Activated naive CD8-positive, alpha-beta T cell treated with anti-CD3 and anti-CD28 coated beads, Interleukin-2, amount 50 U/mL, for 16 hours (primary cell): ENCODE measurements around the gene ERICH6B.

Experiments used
- DNase-seq: peaks from one replicate; pipeline ENCODE4 v3.0.0-alpha.2; 2020; ENCODE audit warnings: low read depth, low spot score

Gene ERICH6B

DNA sequence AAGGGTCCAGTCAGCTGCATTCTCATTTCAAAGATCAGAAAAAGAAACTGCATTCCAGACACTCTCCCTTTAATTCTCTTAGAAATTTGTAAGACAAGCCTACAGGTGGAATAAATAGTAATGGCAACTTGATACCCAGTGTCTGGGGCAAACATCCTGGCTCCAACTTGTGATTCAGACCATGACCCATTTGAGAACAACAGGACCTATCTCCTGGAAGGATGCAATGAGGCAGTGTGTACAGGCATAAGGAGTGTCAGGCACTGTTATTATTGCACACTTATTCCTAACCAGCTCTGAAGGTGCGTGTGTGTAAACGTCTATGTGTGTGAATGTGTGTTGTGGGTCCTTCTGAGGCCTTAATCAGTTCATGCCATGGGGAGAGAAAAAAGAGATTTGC is 13.9 kb downstream of the ERICH6B start:
- DNase-seq: no peak

GRCh38 chr13:45598597-45598996 is 16.9 kb downstream of the ERICH6B start:
- no peak for DNase-seq

DNA sequence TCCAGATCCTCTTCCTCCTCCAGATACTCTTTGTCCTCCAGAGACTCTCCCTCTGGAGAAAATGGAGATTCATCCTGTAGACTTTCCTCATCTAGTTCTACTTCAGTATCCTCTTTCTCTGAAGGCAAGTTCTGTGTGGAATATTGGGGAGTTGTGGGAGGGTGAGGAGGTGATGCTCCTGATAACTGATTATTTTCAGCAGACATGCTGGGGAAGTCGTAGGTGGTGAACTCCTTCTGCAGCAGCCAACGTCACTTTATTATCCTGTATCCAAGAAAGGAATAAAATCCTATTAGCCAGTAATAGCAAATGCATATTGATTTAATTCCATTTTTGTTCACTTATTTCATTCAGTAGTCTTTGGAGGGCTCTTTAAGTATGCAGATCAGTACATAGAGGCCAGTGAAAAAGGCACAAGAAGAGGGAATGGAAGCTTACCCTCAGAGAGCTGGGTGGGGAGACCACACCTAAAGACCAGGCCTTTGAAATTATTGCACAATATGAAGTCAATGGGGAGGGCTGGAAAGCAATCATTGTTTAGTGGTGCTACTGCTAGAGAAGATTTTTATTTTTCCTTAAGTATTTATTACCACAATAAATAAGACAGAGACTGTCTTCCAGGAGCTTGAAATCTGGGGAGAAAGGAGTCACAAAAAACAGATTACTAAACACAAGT is 18.6 kb downstream of the ERICH6B start:
- DNase-seq: no peak

DNA sequence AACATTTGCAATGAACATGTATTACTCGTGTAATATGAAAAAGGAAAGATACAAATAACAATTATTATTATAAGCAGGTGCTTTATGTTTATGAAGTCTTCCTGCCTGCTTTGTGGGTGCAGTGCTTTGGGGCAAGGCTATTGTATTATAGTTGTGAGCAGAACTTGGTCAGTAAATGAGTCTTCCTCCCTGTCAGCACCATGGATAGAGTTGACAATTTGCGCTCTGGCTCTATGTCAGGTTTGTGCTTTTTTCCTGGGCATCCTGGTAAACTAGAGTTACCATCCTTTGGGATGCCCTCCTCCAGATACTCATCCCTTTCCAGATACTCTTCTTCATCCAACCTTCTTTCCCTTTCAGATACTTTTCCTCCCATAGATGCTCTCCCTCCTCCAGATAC is 19.6 kb downstream of the ERICH6B start:
- DNase-seq: no peak

DNA sequence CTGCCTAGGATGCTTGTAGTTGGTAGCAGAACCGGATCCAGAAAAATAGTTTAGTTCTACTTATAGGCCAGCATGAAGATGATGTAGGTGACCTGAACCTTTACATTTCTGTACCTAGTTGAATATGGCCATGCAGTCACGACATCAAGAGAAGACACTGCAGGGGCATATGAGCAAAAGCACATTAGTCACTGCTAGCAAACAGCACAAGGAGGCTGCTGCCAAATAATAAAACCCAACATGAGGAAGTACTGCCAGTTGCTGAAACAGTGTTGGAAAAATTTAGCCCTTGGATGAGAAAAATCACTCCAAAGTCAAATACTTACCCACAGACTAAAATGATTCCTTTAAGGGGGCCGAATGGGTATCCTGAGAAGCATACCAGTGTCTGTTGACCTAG is 20.8 kb downstream of the ERICH6B start:
- DNase-seq: no peak

DNA sequence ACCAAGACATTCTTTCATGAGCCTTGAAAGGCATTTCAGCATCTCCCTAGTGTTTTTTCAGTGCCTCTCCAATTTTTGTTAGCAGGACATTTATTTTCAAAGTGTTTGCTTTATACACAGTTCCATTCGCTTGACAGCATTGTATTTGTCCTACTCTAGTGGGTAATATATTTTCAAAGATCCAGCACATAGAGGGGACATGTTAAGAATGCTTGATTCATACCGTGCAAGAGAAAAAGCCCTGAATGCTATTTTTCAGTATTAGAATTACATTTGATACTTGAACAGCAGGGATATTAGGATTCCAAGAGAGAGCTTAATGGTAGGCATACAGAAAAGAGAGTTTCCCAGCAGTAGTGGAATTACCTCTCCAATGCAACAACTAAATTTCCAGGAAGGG is 21.3 kb downstream of the ERICH6B start:
- no peak for DNase-seq

GRCh38 chr13:45592758-45593157 is 22.8 kb downstream of the ERICH6B start:
- DNase-seq: no peak

GRCh38 chr13:45590066-45590465 is 25.5 kb downstream of the ERICH6B start:
- no peak for DNase-seq

DNA sequence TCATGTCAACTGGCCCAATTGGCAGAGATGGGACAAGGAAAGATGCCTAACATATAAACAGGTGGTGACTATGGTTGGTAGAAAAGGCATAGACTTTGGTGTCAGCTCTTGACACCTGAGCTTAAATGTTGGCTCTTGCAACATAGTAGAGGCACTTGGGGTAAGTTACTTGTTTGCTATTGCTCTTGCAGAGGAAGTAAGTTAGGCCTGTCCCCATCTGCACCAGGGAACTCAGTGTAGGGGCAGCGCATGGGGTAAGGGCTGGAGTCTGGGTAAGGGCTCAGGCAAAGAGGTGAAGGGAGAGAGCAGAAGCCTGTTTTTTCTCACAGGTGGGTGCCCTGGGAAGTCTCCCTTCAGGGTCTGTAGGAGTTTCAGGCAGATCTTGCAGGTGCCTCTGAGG is 27.6 kb downstream of the ERICH6B start:
- DNase-seq: no peak

DNA sequence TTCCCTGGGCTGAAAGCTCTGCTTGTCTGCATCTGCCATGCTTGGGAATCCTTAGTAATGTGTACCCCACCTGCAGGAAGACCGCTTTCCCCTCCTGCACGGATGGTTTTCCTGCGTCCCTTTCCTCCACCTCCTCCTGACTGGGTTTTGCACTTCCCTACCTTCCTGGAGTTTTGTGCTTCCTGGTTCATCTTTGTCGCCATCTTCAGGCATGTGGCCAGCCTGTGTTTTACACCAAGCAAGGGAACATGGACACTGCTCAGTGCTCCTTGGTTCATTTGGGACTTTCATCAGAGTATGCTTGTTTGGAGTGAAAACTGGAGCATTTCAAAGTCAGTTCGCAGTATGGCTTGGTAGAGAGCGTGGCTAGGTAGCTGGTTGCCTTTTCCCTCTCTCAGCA is 30.7 kb downstream of the ERICH6B start:
- no peak for DNase-seq

DNA sequence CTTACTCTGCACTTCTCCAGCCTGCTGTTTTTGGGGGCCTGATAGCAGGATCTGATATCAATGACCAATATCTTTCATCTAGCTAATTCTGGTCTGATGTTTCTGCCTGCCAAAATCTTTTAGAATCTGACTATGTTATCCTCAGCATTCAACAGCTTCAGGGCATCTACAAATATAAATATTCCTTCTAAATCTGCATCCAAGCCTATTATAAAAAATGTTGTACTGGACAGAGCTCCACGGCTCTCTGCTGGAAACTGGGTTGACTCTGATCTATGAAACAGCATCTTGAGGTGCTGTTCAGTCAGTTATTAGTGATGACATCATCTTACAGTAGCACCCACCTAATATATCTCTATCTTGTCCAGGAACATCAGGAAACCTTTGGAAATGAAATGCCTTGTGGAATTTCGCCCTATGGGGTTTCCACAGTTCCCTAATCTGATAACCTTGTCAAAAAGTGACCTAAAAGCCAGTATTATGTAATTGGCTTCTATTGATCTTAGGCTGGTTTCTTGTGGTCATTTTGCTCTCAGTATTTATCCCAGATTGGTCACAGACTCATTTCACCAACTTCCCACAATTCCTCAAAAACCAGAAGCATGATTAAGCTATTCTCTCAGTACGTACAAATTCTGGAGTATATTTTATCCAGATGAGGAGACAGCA is 33.0 kb downstream of the ERICH6B start:
- DNase-seq: no peak

GRCh38 chr13:45576466-45576865 is 39.1 kb downstream of the ERICH6B start:
- DNase-seq: no peak

DNA sequence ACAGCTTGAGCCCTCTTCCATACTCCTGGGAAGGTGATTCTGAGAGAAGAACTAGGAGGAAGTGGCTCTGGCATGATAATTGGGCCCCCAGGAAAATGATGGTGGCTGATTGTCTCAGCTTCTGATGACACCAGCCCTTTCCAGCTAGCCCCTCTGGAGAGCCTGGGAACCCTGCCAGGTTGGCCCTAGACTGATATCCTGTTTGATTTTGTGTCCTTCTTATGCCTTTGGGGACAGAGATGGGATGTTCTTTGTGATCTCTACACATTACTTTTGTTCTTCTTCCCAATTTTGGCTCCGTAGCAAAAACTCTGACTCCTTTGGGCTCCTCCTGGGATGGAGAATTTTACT is 39.7 kb downstream of the ERICH6B start:
- no peak for DNase-seq

- no peak for DNase-seq
Observed at GRCh38 chr13:45575146-45575829, 40.3 kb downstream of the ERICH6B start.

DNA sequence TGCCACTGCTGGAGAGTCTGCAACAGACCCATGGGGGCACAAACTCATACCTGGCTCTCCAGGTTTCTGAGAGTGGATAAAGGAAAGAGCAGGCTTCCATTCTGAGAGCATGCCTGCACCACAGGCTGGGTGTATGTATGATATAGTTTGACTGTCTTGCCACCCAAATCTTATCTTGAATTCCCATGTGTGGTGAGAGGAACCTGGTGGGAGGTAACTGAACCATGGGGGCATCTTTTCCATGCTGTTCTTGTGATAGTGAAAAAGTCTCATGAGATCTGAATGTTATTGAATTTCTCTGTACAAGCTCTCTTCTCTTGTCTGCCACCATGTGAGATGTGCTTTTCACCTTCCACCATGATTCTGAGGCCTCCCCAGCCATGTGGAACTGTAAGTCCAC is 50.2 kb downstream of the ERICH6B start:
- DNase-seq: no peak

DNA sequence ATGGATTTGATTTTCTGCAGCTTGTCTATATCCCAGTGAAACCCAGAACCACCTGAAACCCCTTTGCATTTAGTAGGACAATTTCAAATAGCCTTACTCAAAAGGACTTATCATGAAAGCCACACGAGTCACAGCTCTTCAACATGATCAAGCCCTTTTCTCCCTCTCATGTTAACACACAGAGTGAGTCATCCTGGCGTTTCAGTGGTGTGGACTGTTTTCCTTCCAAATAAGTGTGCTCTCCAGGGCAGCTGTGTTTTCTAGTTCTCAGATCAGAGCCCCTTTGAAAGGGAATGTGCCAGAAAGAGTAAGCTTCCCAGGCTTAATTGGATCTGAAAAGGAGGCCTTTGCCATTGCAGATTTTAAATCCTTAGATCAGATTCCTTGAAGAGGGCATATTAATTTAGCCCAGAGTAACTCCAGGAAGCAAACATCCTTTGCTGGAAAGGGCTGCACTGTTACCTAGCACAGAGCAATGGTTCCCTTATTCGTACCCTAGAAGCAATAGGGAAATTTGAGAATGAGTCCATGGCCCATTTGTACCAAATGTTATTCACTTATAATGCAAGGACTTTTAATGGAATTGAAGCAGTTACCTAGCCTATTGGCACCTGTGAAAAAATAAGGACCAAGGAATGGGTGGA is 51.3 kb downstream of the ERICH6B start:
- DNase-seq: no peak

- DNase-seq: no peak
Observed at GRCh38 chr13:45554604-45555109, 60.9 kb downstream of the ERICH6B start.

GRCh38 chr13:45548281-45548680 is 67.3 kb downstream of the ERICH6B start:
- no peak for DNase-seq

DNA sequence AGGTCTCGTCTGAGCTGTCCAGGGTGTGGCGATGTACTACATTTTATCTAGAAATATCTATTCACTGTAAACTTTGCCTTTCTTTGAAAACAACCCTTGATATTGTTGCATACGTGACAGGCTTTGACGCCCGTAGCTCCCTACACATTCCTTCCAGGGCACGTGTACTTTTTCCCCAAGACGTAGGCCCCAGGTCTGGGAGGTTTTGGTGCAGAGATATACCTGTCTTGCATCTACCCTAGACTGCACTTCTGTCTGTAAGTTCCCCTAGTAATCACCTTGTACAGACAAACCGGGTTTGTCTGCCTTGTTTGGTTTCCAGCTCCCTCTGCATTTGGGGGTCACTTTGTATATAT is 69.2 kb downstream of the ERICH6B start:
- DNase-seq: no peak

DNA sequence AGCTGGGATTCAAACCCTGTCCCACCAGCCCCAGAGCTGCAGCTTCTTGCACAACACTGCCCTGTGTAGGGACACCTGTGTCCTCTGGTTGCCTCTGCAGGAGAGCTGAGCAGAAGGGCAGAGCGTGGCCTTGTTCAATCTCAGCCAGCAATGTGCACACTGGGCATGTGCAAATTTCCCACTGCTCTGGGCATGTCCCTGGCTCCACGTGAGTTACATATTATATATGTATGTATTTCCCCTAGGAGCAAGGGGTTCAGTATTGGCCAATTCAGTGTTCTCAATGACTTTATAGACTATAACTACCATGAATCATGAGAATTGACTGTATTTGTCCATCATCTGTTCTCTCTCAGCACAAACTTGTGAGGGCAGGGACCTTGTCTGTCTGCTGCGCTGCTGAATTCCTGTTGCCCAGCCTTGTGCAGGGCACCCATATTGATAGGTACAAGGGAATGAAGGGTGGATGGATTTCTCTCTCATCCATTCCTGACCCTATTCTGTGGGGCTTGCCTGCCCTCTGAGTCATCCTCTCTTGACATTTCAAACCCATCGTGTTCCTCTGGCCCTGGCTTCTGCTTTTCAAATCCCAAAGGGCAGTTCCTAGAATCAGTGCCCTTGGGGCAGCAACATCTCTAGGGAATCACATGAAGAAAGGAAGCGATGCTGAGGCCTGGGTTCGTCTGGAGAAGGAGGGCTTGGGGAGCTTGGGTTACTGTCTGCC is 69.7 kb downstream of the ERICH6B start:
- no peak for DNase-seq

- no peak for DNase-seq
Observed at GRCh38 chr13:45544520-45544919, 71.0 kb downstream of the ERICH6B start.

DNA sequence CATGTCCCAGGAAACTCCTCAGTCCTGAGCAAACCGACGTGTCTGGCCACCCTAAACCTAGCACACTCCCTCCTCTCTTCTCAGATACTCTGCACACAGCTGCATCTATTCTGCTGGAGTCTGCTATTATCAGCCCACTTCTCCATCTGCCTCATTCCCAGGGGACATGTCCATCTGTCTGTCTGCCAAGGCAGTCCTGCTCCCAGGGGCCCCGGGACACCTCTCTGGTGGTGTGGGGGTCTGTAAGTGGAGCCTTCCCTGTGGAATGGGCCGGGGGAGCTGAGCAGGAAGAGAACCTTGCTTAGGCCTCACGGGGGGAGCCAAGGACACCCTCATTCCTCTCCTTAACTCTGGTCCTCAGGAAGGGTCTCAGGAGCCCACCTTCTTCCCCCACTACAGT is 72.7 kb downstream of the ERICH6B start:
- no peak for DNase-seq
